Measurements from ENCODE around the gene CASP10. TPM values are rescaled to one million over a fixed set of nuclear protein-coding genes. Genes with fewer than 3 reads are reported as not detected.

The CASP10 gene
- total and polyA plus RNA-seq, 2 of the 13 experiments (the other 11 are each of a cell fraction or from before 2014, with no cell fraction given), result 22.2 to 23.8 TPM

GRCh38 chr2:201182650-201183364 is at the start of gene CASP10 (continued):
- peak; percentile 92 for TF ChIP-seq JUN (CRISPR knock-in tag; IDR thresholded peaks at IDR 0.05)
- 0 out of 2 replicates have a peak, but pooled peaks have one; percentile 70 for TF ChIP-seq MXD4 (CRISPR knock-in tag; IDR thresholded peaks at IDR 0.05)
- TF ChIP-seq NONO (IDR thresholded peaks at IDR 0.05), result no peak
- peak; percentile 67; the same call in 1 of the 2 replicates for TF ChIP-seq NONO (CRISPR knock-in tag; conservative IDR thresholded peaks at IDR 0.05)
- peak; percentile 85 for TF ChIP-seq MAFF (IDR thresholded peaks at IDR 0.05; ENCODE audit: low read depth, low read length)
- TF ChIP-seq SOX13 (IDR thresholded peaks at IDR 0.05), result no peak
- peak in 1 of 2 experiments; percentile 56; a peak in 2 of 4 replicates for TF ChIP-seq SOX13 (CRISPR knock-in tag; conservative IDR thresholded peaks at IDR 0.05 in 1 of 2, IDR thresholded peaks at IDR 0.05 in 1 of 2)
- no peak for TF ChIP-seq ZC3H13 (CRISPR knock-in tag; IDR thresholded peaks at IDR 0.05)
- peak; percentile 62; the same call in 1 of the 2 replicates for TF ChIP-seq ZNF331 (CRISPR knock-in tag; IDR thresholded peaks at IDR 0.05)
- TF ChIP-seq YEATS4 (CRISPR knock-in tag; IDR thresholded peaks at IDR 0.05; ENCODE audit: borderline replicate concordance), result peak; percentile 47; the same call in 1 of the 2 replicates
- peak; percentile 78 for TF ChIP-seq ELF1 (CRISPR knock-in tag; IDR thresholded peaks at IDR 0.05)
- TF ChIP-seq ELF4 (CRISPR knock-in tag; IDR thresholded peaks at IDR 0.05; ENCODE audit: borderline replicate concordance), result peak; percentile 77; the same call in 1 of the 2 replicates
- TF ChIP-seq ZNF672 (CRISPR knock-in tag; IDR thresholded peaks at IDR 0.05), result no peak
- no peak for TF ChIP-seq ZFP36 (IDR thresholded peaks at IDR 0.05; ENCODE audit: borderline replicate concordance, low read depth, low read length, partially characterized antibody)
- peak; percentile 85; the same call in 1 of the 2 replicates for TF ChIP-seq KMT2A (CRISPR knock-in tag; IDR thresholded peaks at IDR 0.05)
- TF ChIP-seq MAF1 (CRISPR knock-in tag; IDR thresholded peaks at IDR 0.05; ENCODE audit: borderline replicate concordance), result peak; percentile 43; the same call in 1 of the 2 replicates
- TF ChIP-seq TBX2 (CRISPR knock-in tag; IDR thresholded peaks at IDR 0.05; ENCODE audit: borderline replicate concordance), result peak; percentile 57
- no peak for TF ChIP-seq CCAR2 (optimal IDR thresholded peaks at IDR 0.05; ENCODE audit: low read depth, low read length)
- TF ChIP-seq CBX2 (IDR thresholded peaks at IDR 0.05; ENCODE audit: low read depth, low read length), result no peak
- no peak for TF ChIP-seq CBX2 (CRISPR knock-in tag; IDR thresholded peaks at IDR 0.05; ENCODE audit: low read depth)
- TF ChIP-seq, protein P1, sequence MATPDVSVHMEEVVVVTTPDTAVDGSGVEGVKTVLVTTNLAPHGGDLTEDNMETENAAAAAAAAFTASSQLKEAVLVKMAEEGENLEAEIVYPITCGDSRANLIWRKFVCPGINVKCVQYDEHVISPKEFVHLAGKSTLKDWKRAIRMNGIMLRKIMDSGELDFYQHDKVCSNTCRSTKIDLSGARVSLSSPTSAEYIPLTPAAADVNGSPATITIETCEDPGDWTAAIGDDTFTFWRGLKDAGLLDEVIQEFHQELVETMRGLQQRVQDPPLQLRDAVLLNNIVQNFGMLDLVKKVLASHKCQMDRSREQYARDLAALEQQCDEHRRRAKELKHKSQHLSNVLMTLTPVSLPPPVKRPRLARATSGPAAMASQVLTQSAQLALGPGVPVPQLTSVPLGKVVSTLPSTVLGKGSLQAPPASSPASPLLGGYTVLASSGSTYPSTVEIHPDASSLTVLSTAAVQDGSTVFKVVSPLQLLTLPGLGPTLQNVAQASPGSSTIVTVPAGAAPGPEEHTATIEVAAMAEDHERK (CRISPR knock-in tag; IDR thresholded peaks at IDR 0.05; ENCODE audit: low read depth), result no peak
- TF ChIP-seq STAG1 (CRISPR knock-in tag; IDR thresholded peaks at IDR 0.05), result peak; percentile 90
- no peak for TF ChIP-seq ZNF724P (CRISPR knock-in tag; IDR thresholded peaks at IDR 0.05; ENCODE audit: borderline replicate concordance)
- peak; percentile 70 for TF ChIP-seq BCL6 (CRISPR knock-in tag; IDR thresholded peaks at IDR 0.05)
- peak; percentile 47 for TF ChIP-seq ZNF574 (CRISPR knock-in tag; IDR thresholded peaks at IDR 0.05)
- TF ChIP-seq CTCF (CRISPR knock-in tag; IDR thresholded peaks at IDR 0.05), result peak; percentile 96

Data from HepG2 (cell line).